Nephron (organoid): ENCODE results near the gene BAIAP3.

Source experiments
- H3K27ac Mint-ChIP-seq, 3 experiments: 2 replicates each; pipeline ENCODE4 v1.8.0; 2020; ENCODE audit warnings: mixed read lengths in 3 of 3, mild to moderate bottlenecking in 2 of 3, moderate library complexity in 1 of 3
- H3K27me3 Mint-ChIP-seq: 2 replicates; pipeline ENCODE4 v1.8.0; 2021; ENCODE audit warnings: low read depth, mild to moderate bottlenecking, moderate library complexity, mixed read lengths
- H3K36me3 Mint-ChIP-seq: 2 replicates; pipeline ENCODE4 v1.8.0; 2020; ENCODE audit warnings: low read depth, mixed read lengths
- H3K4me1 Mint-ChIP-seq: 2 replicates; pipeline ENCODE4 v1.8.0; 2020; ENCODE audit warnings: mixed read lengths
- H3K4me3 Mint-ChIP-seq, 3 experiments: 2 replicates each; pipeline ENCODE4 v1.8.0; 2020; ENCODE audit warnings: mild to moderate bottlenecking in 3 of 3, mixed read lengths in 3 of 3, moderate library complexity in 2 of 3
- H3K9me3 Mint-ChIP-seq: 2 replicates; pipeline ENCODE4 v1.8.0; 2020; ENCODE audit warnings: mixed read lengths
- TF ChIP-seq, protein P1 (sequence below), 3 experiments: fragments of 200-600 bp; sonication (generic); IDR thresholded peaks; one replicate each; pipeline ENCODE4 v1.5.0; 2021; ENCODE audit warnings: antibody characterized with exemption in 3 of 3; ENCODE audit not compliant: unreplicated experiment in 3 of 3

Gene BAIAP3

DNA sequence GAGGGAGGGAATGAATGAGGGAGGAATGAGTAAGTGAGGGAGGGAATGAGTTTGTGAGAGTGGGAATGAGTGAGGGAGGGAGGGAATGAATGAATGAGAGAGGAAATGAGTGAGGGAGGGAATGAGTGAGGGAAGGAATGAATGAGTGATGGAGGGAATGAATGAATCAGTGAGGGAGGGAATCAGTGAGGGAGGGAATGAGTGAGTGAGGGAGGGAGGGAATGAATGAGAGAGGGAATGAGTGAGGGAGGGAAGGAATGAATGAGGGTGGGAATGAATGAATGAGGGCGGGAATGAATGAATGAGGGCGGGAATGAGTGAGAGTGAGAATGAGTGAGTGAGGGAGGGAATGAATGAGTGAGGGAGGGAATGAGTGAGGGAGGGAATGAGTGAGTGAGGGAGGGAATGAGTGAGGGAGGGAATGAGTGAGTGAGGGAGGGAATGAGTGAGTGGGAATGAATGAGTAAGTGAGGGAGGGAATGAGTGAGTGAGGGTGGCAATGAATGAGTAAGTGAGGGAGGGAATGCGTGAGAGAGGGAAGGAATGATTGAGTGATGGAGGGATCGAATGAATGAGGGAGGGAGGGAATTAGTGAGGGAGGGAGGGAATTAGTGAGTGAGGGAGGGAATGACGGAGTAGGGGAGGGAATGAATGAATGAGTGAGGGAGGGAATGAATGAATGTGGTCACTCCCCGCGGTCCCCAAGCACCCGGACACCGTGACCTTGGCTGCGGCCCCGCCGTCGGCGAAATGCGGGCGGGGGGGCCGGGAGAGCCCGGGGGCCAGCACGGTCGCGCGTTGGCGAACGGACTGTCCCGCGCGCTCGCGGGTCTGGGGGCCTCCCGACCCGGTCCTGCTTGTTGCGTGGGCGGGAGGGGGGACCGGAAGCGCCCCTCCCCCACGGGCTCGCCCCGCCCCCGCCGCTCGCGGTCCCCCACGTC is 25.1 kb upstream of the BAIAP3 start:
- Mint-ChIP-seq H3K4me1 (peaks cover 22% of the 10 kb centered on the region), H3K36me3 (peaks cover 3% of the 10 kb centered on the region), H3K9me3 (no peaks in the 10 kb centered on the region), H3K27me3 (peaks cover 9% of the 10 kb centered on the region), H3K27ac (peak overlapping the region; percentile 100), H3K4me3 (peak overlapping the region; percentile 86 to 94 (median 92))
- TF ChIP-seq, protein P1, sequence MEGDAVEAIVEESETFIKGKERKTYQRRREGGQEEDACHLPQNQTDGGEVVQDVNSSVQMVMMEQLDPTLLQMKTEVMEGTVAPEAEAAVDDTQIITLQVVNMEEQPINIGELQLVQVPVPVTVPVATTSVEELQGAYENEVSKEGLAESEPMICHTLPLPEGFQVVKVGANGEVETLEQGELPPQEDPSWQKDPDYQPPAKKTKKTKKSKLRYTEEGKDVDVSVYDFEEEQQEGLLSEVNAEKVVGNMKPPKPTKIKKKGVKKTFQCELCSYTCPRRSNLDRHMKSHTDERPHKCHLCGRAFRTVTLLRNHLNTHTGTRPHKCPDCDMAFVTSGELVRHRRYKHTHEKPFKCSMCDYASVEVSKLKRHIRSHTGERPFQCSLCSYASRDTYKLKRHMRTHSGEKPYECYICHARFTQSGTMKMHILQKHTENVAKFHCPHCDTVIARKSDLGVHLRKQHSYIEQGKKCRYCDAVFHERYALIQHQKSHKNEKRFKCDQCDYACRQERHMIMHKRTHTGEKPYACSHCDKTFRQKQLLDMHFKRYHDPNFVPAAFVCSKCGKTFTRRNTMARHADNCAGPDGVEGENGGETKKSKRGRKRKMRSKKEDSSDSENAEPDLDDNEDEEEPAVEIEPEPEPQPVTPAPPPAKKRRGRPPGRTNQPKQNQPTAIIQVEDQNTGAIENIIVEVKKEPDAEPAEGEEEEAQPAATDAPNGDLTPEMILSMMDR (IDR thresholded peaks at IDR 0.05; ENCODE audit: unreplicated experiment in 3 of 3), result no peak

DNA sequence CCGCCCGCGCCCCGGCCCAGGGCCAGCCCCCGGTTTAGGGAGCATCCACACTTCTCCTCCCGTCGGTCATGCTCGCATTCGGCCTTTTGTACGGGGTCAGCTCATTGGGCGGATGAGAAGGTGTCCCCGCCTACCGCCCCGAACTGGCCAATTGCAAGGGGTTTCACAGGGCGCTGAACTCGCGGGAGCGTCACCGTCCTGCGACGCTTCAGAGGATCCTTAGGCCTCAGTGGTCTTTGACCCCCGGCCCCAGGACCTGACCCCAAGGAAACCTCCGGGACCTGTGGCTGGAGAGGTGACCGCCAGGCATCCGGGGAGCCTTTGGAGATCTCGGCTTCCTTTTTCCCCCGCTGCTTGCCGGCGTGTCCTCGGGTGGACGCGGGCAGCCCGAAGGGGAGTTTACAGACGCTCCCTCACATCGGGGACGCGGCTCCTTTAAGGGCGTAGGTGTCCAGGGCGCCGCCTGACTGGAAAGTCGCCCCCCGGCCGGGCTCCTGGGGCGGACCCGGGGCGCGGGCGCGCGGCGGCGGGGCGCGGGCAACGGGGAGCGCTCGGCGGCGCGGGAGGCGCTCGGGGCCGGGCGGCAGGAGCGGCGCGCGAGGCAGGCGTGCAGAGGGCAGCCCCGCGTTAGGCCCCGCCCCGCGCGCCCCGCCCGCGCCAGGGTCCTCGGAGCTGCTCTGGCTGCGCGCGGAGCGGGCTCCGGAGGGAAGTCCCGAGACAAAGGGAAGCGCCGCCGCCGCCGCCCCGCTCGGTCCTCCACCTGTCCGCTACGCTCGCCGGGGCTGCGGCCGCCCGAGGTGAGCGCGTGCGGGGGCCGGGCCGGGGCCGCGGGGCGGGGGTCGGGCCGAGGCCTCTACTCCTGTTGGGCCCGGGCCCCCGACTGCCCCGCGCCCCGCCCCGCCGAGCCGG is 24.2 kb upstream of the BAIAP3 start, which contains the start of gene UBE2I:
TSS of gene UBE2I (plus strand) at position 660 of the 909 bp plus-strand sequence. CDS start 4,395 bp downstream, outside the sequence.
- no peaks in the 10 kb centered on the region for H3K9me3 Mint-ChIP-seq
- peak within 1 kb of the TSS; percentile 100 for H3K27ac Mint-ChIP-seq
- peaks cover 6% of the 10 kb centered on the region for H3K27me3 Mint-ChIP-seq
- H3K4me3 Mint-ChIP-seq, result peak within 1 kb of the TSS; percentile 92 to 100 (median 99)
- peaks cover 22% of the 10 kb centered on the region for H3K4me1 Mint-ChIP-seq
- peaks cover 5% of the 10 kb centered on the region for H3K36me3 Mint-ChIP-seq
- TF ChIP-seq, protein P1 (IDR thresholded peaks at IDR 0.05; ENCODE audit: unreplicated experiment in 3 of 3), result no peak

DNA sequence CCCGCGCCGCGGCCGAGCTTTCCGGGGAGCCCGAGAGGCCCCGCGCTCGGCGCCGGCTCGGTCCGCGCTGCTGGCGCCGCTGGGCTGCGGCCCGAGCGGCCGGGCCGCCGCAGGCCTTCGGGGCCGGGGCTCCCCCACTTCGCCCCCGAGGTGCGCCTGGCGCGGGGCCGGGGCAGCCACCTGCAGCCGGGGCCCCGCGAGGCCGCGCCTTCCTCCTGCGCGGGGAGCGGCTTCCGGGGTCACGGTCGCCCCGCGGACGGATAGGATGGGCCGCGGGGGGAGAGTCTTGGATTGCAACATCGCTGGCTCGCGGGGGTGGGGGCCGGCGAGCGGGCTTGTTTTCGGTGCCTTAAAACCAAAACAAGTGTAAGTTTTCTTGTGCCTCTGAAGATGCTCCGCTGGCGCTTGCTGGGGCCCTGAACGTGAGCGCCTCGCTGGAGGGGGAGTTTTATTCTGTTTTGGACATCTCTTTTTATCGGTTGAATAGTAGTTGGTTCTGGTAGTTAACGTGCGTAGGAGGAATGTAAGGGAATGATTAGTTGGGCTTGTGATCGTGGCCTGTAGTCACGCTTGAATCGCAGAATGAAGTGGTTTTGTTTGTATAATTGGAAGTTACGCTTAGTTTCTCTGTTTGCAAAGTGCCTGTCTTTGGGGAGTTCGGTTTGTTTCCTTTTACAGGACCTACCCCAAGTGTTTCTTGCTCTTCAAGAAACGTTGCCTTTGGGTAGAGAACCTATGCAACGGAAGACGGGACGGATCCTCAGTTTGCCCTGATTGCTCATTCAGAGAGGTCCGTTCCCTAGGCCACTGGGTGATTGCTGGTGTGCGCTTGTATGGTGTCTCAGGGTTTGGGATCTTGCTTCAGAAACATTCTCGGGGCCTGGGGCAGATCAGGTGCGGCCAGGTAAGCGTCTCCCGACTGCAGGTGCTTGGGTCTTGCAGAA is 23.3 kb upstream of the BAIAP3 start:
- Mint-ChIP-seq H3K27me3 (no peaks in the 10 kb centered on the region), H3K4me1 (peaks cover 22% of the 10 kb centered on the region), H3K36me3 (peaks cover 7% of the 10 kb centered on the region), H3K4me3 (peak overlapping the region; percentile 92 to 100 (median 99)), H3K9me3 (no peaks in the 10 kb centered on the region), H3K27ac (peak overlapping the region; percentile 98 to 100 (median 99))
- TF ChIP-seq, protein P1 (IDR thresholded peaks at IDR 0.05; ENCODE audit: unreplicated experiment in 3 of 3), result no peak

DNA sequence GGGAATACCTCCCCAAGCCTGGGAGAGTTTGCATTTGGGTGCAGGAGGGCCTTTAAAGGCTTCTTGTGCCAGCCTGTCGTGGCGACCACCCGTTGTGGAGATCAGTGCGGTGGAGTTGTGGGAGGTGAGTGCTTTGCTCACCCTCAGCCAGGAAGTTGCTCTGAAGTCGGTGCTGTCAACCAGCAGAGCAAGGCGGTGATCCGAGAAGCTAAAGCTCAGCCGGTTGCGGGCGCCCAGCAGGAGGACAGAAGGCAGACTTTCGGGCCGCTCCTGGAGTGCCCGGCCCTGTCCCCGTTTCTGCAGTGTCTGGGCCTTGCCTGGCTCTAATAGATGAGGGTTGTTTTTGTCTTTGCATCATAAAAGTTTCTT is 22.6 kb upstream of the BAIAP3 start:
- Mint-ChIP-seq H3K27ac (peak overlapping the region; percentile 98 to 100 (median 99)), H3K4me1 (peaks cover 22% of the 10 kb centered on the region), H3K27me3 (no peaks in the 10 kb centered on the region), H3K9me3 (no peaks in the 10 kb centered on the region), H3K36me3 (peaks cover 12% of the 10 kb centered on the region), H3K4me3 (peak overlapping the region; percentile 92 to 100 (median 99))
- TF ChIP-seq, protein P1 (IDR thresholded peaks at IDR 0.05; ENCODE audit: unreplicated experiment in 3 of 3), result no peak

DNA sequence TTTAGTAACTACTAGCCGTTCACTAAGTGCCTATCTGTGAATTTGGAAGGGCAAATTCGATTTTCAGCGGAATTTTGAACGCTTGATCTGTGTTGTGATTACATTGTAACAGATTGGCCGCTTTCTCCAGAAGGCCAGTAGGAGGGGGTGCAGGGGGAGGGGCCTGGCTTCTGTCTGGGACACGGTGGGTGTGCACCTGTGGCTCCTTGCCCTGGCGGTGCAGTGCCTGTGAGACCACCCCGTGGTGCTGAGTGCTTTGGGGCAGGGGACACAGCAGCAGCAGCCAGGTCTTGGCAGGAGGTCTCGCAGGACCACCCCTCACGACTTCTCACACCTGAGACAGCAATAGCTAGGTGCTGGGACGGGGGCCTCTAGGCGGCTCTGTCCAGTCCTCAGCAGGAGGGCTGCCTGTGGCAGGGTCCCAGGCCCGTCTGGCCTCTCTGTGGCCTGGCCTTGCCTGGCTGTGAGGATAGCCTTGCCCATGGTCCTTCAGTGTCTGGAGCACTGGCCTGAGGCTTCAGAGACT is 22.2 kb upstream of the BAIAP3 start:
- Mint-ChIP-seq H3K4me3 (peak overlapping the region; percentile 92 to 100 (median 99)), H3K36me3 (peaks cover 16% of the 10 kb centered on the region), H3K4me1 (peaks cover 22% of the 10 kb centered on the region), H3K27me3 (no peaks in the 10 kb centered on the region), H3K27ac (peak overlapping the region; percentile 98 to 100 (median 99)), H3K9me3 (no peaks in the 10 kb centered on the region)
- TF ChIP-seq, protein P1 (IDR thresholded peaks at IDR 0.05; ENCODE audit: unreplicated experiment in 3 of 3), result no peak
